ENCODE data around the gene PIEZO1. TPM values are rescaled to one million over a fixed set of nuclear protein-coding genes. Genes with fewer than 3 reads are reported as not detected.

Gene PIEZO1
- total and polyA plus RNA-seq, 2 donors (not counting 1 experiment from before 2014, with no cell fraction given) = 94.5 to 313 TPM

- TF ChIP-seq EZH2 (IDR thresholded peaks at IDR 0.05; ENCODE audit: low read length, missing control alignments) (no peak), CTCF (conservative IDR thresholded peaks at IDR 0.05 in 1 of 2, IDR thresholded peaks at IDR 0.05 in 1 of 2; ENCODE audit: low read depth in 1 of 2, low read length in 2 of 2) (no peak)
- Histone ChIP-seq H4K20me1 (ENCODE audit: control insufficient read depth, extremely low read depth, insufficient read depth, low read length) (no peaks in the 10 kb centered on the region), H3K36me3 (ENCODE audit: control insufficient read depth, insufficient read depth, low read length) (peaks cover 5% of the 10 kb centered on the region), H3K4me3 (replicated peaks in 1 of 4; ENCODE audit: control extremely low read depth in 1 of 4, insufficient read depth in 1 of 4, low read depth in 3 of 4, low read length in 4 of 4) (peak overlapping the region in 2 of 4 experiments; percentile 15 to 35), H3K27me3 (ENCODE audit: control insufficient read depth, insufficient read depth, low read length) (no peaks in the 10 kb centered on the region), H3K9ac (ENCODE audit: insufficient read depth, low read length) (peak overlapping the region; percentile 21), H3K4me1 (ENCODE audit: control insufficient read depth, extremely low read depth, insufficient read depth, low read length) (peaks cover 45% of the 10 kb centered on the region), H3K4me2 (ENCODE audit: extremely low read depth, insufficient read depth, low read length) (peak overlapping the region; percentile 51), H3K9me3 (ENCODE audit: control insufficient read depth, insufficient read depth, low read depth, low read length) (no peaks in the 10 kb centered on the region), H2AFZ (ENCODE audit: low read length) (no peak overlapping the region), H3K79me2 (ENCODE audit: control insufficient read depth, insufficient read depth, low read length) (peaks cover 87% of the 10 kb centered on the region), H3K27ac (ENCODE audit: insufficient read depth, low read length) (peak overlapping the region; percentile 57)
- peak; percentile 71 to 87 for DNase-seq (ENCODE audit: low read depth in 2 of 2)
Measured at GRCh38 chr16:88768071-88768783, 16.8 kb downstream of the PIEZO1 start.

GRCh38 chr16:88767546-88768070, 17.4 kb downstream of the PIEZO1 start:
- no peaks in the 10 kb centered on the region for H3K9me3 ChIP-seq (ENCODE audit: control insufficient read depth, insufficient read depth, low read depth, low read length)
- TF ChIP-seq EZH2 (IDR thresholded peaks at IDR 0.05; ENCODE audit: low read length, missing control alignments) (no peak), CTCF (conservative IDR thresholded peaks at IDR 0.05 in 1 of 2, IDR thresholded peaks at IDR 0.05 in 1 of 2; ENCODE audit: low read depth in 1 of 2, low read length in 2 of 2) (no peak)
- peak overlapping the region in 1 of 4 experiments; percentile 35 for H3K4me3 ChIP-seq (replicated peaks in 1 of 4; ENCODE audit: control extremely low read depth in 1 of 4, insufficient read depth in 1 of 4, low read depth in 3 of 4, low read length in 4 of 4)
- H3K79me2 ChIP-seq (ENCODE audit: control insufficient read depth, insufficient read depth, low read length) = peaks cover 92% of the 10 kb centered on the region
- H3K36me3 ChIP-seq (ENCODE audit: control insufficient read depth, insufficient read depth, low read length) = peaks cover 5% of the 10 kb centered on the region
- no peaks in the 10 kb centered on the region for H3K27me3 ChIP-seq (ENCODE audit: control insufficient read depth, insufficient read depth, low read length)
- no peaks in the 10 kb centered on the region for H4K20me1 ChIP-seq (ENCODE audit: control insufficient read depth, extremely low read depth, insufficient read depth, low read length)
- no peak overlapping the region for H2AFZ ChIP-seq (ENCODE audit: low read length)
- DNase-seq (ENCODE audit: low read depth in 2 of 2) = no peak
- peak overlapping the region; percentile 21 for H3K9ac ChIP-seq (ENCODE audit: insufficient read depth, low read length)
- peak overlapping the region; percentile 25 for H3K4me2 ChIP-seq (ENCODE audit: extremely low read depth, insufficient read depth, low read length)
- peaks cover 42% of the 10 kb centered on the region for H3K4me1 ChIP-seq (ENCODE audit: control insufficient read depth, extremely low read depth, insufficient read depth, low read length)
- peak overlapping the region; percentile 57 for H3K27ac ChIP-seq (ENCODE audit: insufficient read depth, low read length)

- Histone ChIP-seq H3K4me3 (replicated peaks in 1 of 4; ENCODE audit: control extremely low read depth in 1 of 4, insufficient read depth in 1 of 4, low read depth in 3 of 4, low read length in 4 of 4) (no peak overlapping the region), H3K9ac (ENCODE audit: insufficient read depth, low read length) (peak overlapping the region; percentile 7)
- no peak for TF ChIP-seq EZH2 (IDR thresholded peaks at IDR 0.05; ENCODE audit: low read length, missing control alignments)
- TF ChIP-seq CTCF (conservative IDR thresholded peaks at IDR 0.05 in 1 of 2, IDR thresholded peaks at IDR 0.05 in 1 of 2; ENCODE audit: low read depth in 1 of 2, low read length in 2 of 2) = no peak
Measured at GRCh38 chr16:88766975-88767374, 18.0 kb downstream of the PIEZO1 start.

More at GRCh38 chr16:88766975-88767374, 18.0 kb downstream of the PIEZO1 start:
- Histone ChIP-seq H3K4me2 (ENCODE audit: extremely low read depth, insufficient read depth, low read length) (no peak overlapping the region), H3K9me3 (ENCODE audit: control insufficient read depth, insufficient read depth, low read depth, low read length) (no peaks in the 10 kb centered on the region), H3K79me2 (ENCODE audit: control insufficient read depth, insufficient read depth, low read length) (peaks cover 94% of the 10 kb centered on the region), H3K27ac (ENCODE audit: insufficient read depth, low read length) (no peak overlapping the region), H3K27me3 (ENCODE audit: control insufficient read depth, insufficient read depth, low read length) (no peaks in the 10 kb centered on the region), H4K20me1 (ENCODE audit: control insufficient read depth, extremely low read depth, insufficient read depth, low read length) (no peaks in the 10 kb centered on the region), H2AFZ (ENCODE audit: low read length) (no peak overlapping the region), H3K4me1 (ENCODE audit: control insufficient read depth, extremely low read depth, insufficient read depth, low read length) (peaks cover 35% of the 10 kb centered on the region), H3K36me3 (ENCODE audit: control insufficient read depth, insufficient read depth, low read length) (peaks cover 3% of the 10 kb centered on the region)
- no peak for DNase-seq (ENCODE audit: low read depth in 2 of 2)

All from fibroblast of lung (primary cell).